SK-N-SH (cell line): ENCODE data around the gene PEX14. TPM values are rescaled to one million over a fixed set of nuclear protein-coding genes. Genes with fewer than 3 reads are reported as not detected.
"Not testable (repeated sequence)": the region's sequence is repeated elsewhere in the genome, so short reads cannot be mapped to it uniquely, and the experiment has no call there.

Experiments
- CTCF ChIA-PET: fragments of 300-600, 350-600 bp; formaldehyde crosslinking; extraction: SDS; loops from one replicate; lab custom pipeline; 2021; lab: Yijun Ruan, JAX
- POLR2A ChIA-PET: fragments of 350-600 bp; sonication (Branson Sonifier 250); formaldehyde crosslinking; extraction: SDS; loops from one replicate; lab custom pipeline; 2020; ENCODE audit warnings: antibody characterized with exemption, inconsistent platforms; lab: Yijun Ruan, JAX
- DNase-seq: peaks from one replicate; pipeline ENCODE4 v3.0.0; 2012
- H2AFZ ChIP-seq: fragments of 200-600 bp; sonication (generic); 2 replicates; pipeline ENCODE4 v1.8.1; 2016; ENCODE audit warnings: antibody characterized with exemption, mild to moderate bottlenecking, low read depth
- H3F3A ChIP-seq: fragments of 200-600 bp; sonication (generic); replicated peaks from 2 replicates; pipeline ENCODE3; 2016; ENCODE audit warnings: antibody characterized with exemption, mild to moderate bottlenecking; ENCODE audit not compliant: insufficient read depth
- H3K27ac ChIP-seq, 2 experiments: fragments of 200-500 bp in 1 of 2; fragments of 200-600 bp in 1 of 2; sonication (Bioruptor generic) in 1 of 2; sonication (generic), shearing (Covaris generic) in 1 of 2; 2 replicates each; pipeline versions ENCODE4 v1.5.1 to v1.6.1; 2014 to 2016; ENCODE audit warnings: low read depth in 2 of 2, inconsistent platforms in 1 of 2, low read length in 1 of 2, mild to moderate bottlenecking in 1 of 2, mixed read lengths in 1 of 2
- H3K27me3 ChIP-seq: fragments of 200-600 bp; sonication (generic), shearing (Covaris generic); 2 replicates; pipeline ENCODE4 v1.6.1; 2016; ENCODE audit warnings: mixed run types; ENCODE audit not compliant: insufficient read depth
- H3K36me3 ChIP-seq, 2 experiments: fragments of 200-500 bp in 1 of 2; fragments of 200-600 bp in 1 of 2; sonication (Bioruptor generic) in 1 of 2; sonication (generic) in 1 of 2; replicated peaks in 1 of 2; 2 replicates each; pipeline versions ENCODE3 to v1.5.1; 2014 to 2016; ENCODE audit warnings: low read length in 1 of 2, mild to moderate bottlenecking in 1 of 2; ENCODE audit not compliant: insufficient read depth in 2 of 2, control insufficient read depth in 1 of 2
- H3K4me1 ChIP-seq, 2 experiments: fragments of 200-500 bp in 1 of 2; fragments of 200-600 bp in 1 of 2; sonication (Bioruptor generic) in 1 of 2; sonication (generic), shearing (Covaris generic) in 1 of 2; 2 replicates each; pipeline versions ENCODE4 v1.5.1 to v1.6.1; 2014 to 2016; ENCODE audit warnings: low read depth in 1 of 2, low read length in 1 of 2, mixed run types in 1 of 2; ENCODE audit not compliant: insufficient read depth in 2 of 2, control insufficient read depth in 1 of 2
- H3K4me2 ChIP-seq: fragments of 200-600 bp; sonication (generic), shearing (Covaris generic); 2 replicates; pipeline ENCODE4 v1.6.1; 2017; ENCODE audit warnings: mixed run types
- H3K4me3 ChIP-seq, 2 experiments: fragments of 200-500 bp in 1 of 2; fragments of 200-600 bp in 1 of 2; sonication (Bioruptor generic) in 1 of 2; sonication (generic), shearing (Covaris generic) in 1 of 2; 2 replicates each; pipeline versions ENCODE4 v1.5.1 to v1.8.1; 2014 to 2016; ENCODE audit warnings: low read depth in 2 of 2, inconsistent platforms in 1 of 2, low read length in 1 of 2, mild to moderate bottlenecking in 1 of 2, mixed read lengths in 1 of 2, moderate library complexity in 1 of 2
- H3K79me2 ChIP-seq: fragments of 200-600 bp; sonication (generic); 2 replicates; pipeline ENCODE4 v1.8.1; 2017; ENCODE audit warnings: mild to moderate bottlenecking; ENCODE audit not compliant: insufficient read depth
- H3K9ac ChIP-seq: fragments of 200-600 bp; sonication (generic); 2 replicates; pipeline ENCODE4 v1.6.1; 2017; ENCODE audit warnings: mixed run types
- H3K9me2 ChIP-seq: fragments of 200-600 bp; sonication (generic); 2 replicates; pipeline ENCODE4 v1.6.1; 2017; ENCODE audit warnings: mixed run types
- H3K9me3 ChIP-seq: fragments of 200-600 bp; sonication (generic); 2 replicates; pipeline ENCODE4 v1.6.1; 2017; ENCODE audit warnings: mixed run types, mild to moderate bottlenecking, moderate library complexity
- H4K20me1 ChIP-seq: fragments of 200-600 bp; sonication (generic); 2 replicates; pipeline ENCODE4 v1.6.1; 2017; ENCODE audit warnings: mild to moderate bottlenecking, mixed run types; ENCODE audit not compliant: insufficient read depth
- ELF1 ChIP-seq: IDR thresholded peaks from 2 replicates; pipeline ENCODE4 v1.4.0; 2012
- EZH2phosphoT487 ChIP-seq: fragments of 200-600 bp; sonication (generic); IDR thresholded peaks from 2 replicates; pipeline ENCODE4 v1.6.1; 2017; ENCODE audit warnings: low read depth, mixed run types, mild to moderate bottlenecking, antibody characterized with exemption, moderate library complexity, borderline replicate concordance
- FOSL2 ChIP-seq: IDR thresholded peaks from 2 replicates; pipeline ENCODE4 v1.4.0; 2012; ENCODE audit warnings: low read depth, mild to moderate bottlenecking, moderate library complexity, borderline replicate concordance
- GABPA ChIP-seq: IDR thresholded peaks from 2 replicates; pipeline ENCODE4 v1.4.0; 2012; ENCODE audit warnings: low read depth, mild to moderate bottlenecking
- MEF2A ChIP-seq: IDR thresholded peaks from 2 replicates; pipeline ENCODE4 v1.4.0; 2012; ENCODE audit warnings: low read depth, borderline replicate concordance
- POLR2AphosphoS5 ChIP-seq: IDR thresholded peaks from 2 replicates; pipeline ENCODE4 v1.6.1; 2012; ENCODE audit warnings: low read depth, low read length
- RCOR1 ChIP-seq: fragments of 150-350 bp; IDR thresholded peaks from 2 replicates; pipeline ENCODE4 v1.6.1; 2017; ENCODE audit warnings: antibody characterized with exemption, low read length
- REST ChIP-seq: IDR thresholded peaks from 2 replicates; pipeline ENCODE4 v1.6.1; 2012; ENCODE audit warnings: mild to moderate bottlenecking, low read depth, low read length, moderate library complexity
- RXRA ChIP-seq: IDR thresholded peaks from 2 replicates; pipeline ENCODE4 v1.4.0; 2012; ENCODE audit warnings: low read depth, mild to moderate bottlenecking, borderline replicate concordance
- SIN3A ChIP-seq: IDR thresholded peaks from 2 replicates; pipeline ENCODE4 v1.6.1; 2012; ENCODE audit warnings: low read depth, mild to moderate bottlenecking, low read length, moderate library complexity, borderline replicate concordance
- TEAD4 ChIP-seq: IDR thresholded peaks from 2 replicates; pipeline ENCODE4 v1.4.0; 2012; ENCODE audit warnings: mild to moderate bottlenecking, borderline replicate concordance; ENCODE audit not compliant: insufficient read depth
- USF1 ChIP-seq: IDR thresholded peaks from 2 replicates; pipeline ENCODE4 v1.4.0; 2012; ENCODE audit warnings: low read depth, borderline replicate concordance
- YY1 ChIP-seq: IDR thresholded peaks from 2 replicates; pipeline ENCODE4 v1.4.0; 2012; ENCODE audit warnings: low read depth, mild to moderate bottlenecking
- WGBS: methylation state at CpG from one replicate; pipeline ENCODE4 v1.1.6; 2017; ENCODE audit warnings: low lambda C conversion rate; 5-methylcytosine and 5-hydroxymethylcytosine counted together
- polyA plus RNA-seq, 3 experiments: library from polyadenylated mRNA; depleted of rRNA; stranded (reverse); fragments of >200 nt; gene quantifications; 2 replicates each; pipeline ENCODE4 v1.2.3, GENCODE V29; 2012

Gene PEX14
- polyA plus RNA-seq, 1 of the 3 experiments (the other 2 are of a cell fraction) = 36.2 TPM

GRCh38 chr1:10474613-10475507 lies at the start of gene PEX14 (continued):
- TF ChIP-seq REST (peak; percentile 24; the same call in 1 of the 2 replicates), ELF1 (peak; percentile 39), EZH2phosphoT487 (no peak), RCOR1 (no peak), MEF2A (no peak), FOSL2 (no peak), TEAD4 (no peak), SIN3A (peak; percentile 50; the same call in 1 of the 2 replicates), RXRA (no peak), YY1 (peak; percentile 97), GABPA (peak; percentile 49), POLR2AphosphoS5 (peak; percentile 87), USF1 (peak; percentile 53)

- POLR2A ChIA-PET = interaction anchor here (1.1 kb wide), 1 partner anchor 27 kb away, joined by 3 read pairs; the partner anchor contains the start of gene PGD
- not testable (repeated sequence) for H3K4me2 ChIP-seq, H2AFZ ChIP-seq, H3K4me3 ChIP-seq, H3K9ac ChIP-seq, H4K20me1 ChIP-seq, H3F3A ChIP-seq, H3K36me3 ChIP-seq, H3K27me3 ChIP-seq, H3K27ac ChIP-seq, DNase-seq, H3K9me3 ChIP-seq, H3K9me2 ChIP-seq, H3K79me2 ChIP-seq, H3K4me1 ChIP-seq
- CTCF ChIA-PET = interaction anchor here (1.5 to 4.1 kb wide), 3 partner anchors 49 to 641 kb away, joined by 4 to 20 read pairs (median 15); no protein-coding TSS in a partner anchor
- WGBS = 93% methylated on average over 9 of the region's 21 CpGs
These were observed 48.8 kb upstream of the PEX14 start for GRCh38 chr1:10425826-10426534.

- DNase-seq, H3K27ac ChIP-seq, H3K36me3 ChIP-seq, H3K9me3 ChIP-seq, H3F3A ChIP-seq, H3K79me2 ChIP-seq, H4K20me1 ChIP-seq, POLR2A ChIA-PET, H3K4me3 ChIP-seq, H3K9ac ChIP-seq, H3K27me3 ChIP-seq, H3K9me2 ChIP-seq, H2AFZ ChIP-seq, H3K4me2 ChIP-seq: not testable (repeated sequence)
- no CpG with 5 or more reads among the region's 21 CpGs for WGBS
- CTCF ChIA-PET = interaction anchor here (1.5 to 4.1 kb wide), 2 partner anchors 49 to 642 kb away, joined by 4 to 20 read pairs; no protein-coding TSS in a partner anchor
- H3K4me1 ChIP-seq = peaks cover 3 to 13% of the 10 kb centered on the region in 2 experiments; a peak in 1 of 4 replicates
These were observed 48.3 kb upstream of the PEX14 start for GRCh38 chr1:10426535-10426848.
